CD14-positive monocyte (primary cell): Measurements from ENCODE around the gene OXT. TPM values are rescaled to one million over a fixed set of nuclear protein-coding genes. Genes with fewer than 3 reads are reported as not detected.
A peak's percentile ranks its signal among the peaks of the same experiment; 100 is the strongest.

Experiments used
- DNase-seq, 3 donors: peaks; one replicate each; pipeline ENCODE4 v3.0.0-alpha.2; 2011 to 2022
- H2AFZ ChIP-seq: 2 replicates; pipeline ENCODE4 v1.6.0; 2012; ENCODE audit warnings: mild to moderate bottlenecking, low read depth, low read length, inconsistent platforms; ENCODE audit not compliant: insufficient read depth, poor library complexity, severe bottlenecking
- H3K27ac ChIP-seq, 2 donors: 1 replicate in 1 of 2; 2 replicates in 1 of 2; pipeline ENCODE4 v1.5.1; 2012 to 2013; ENCODE audit warnings: low read length in 2 of 2, control low read depth in 1 of 2, inconsistent platforms in 1 of 2, low read depth in 1 of 2, mild to moderate bottlenecking in 1 of 2
- H3K27me3 ChIP-seq, 2 donors: one replicate each; pipeline versions ENCODE4 v1.6.0 to v1.6.1; 2011 to 2013; ENCODE audit warnings: low read length in 2 of 2; ENCODE audit not compliant: control insufficient read depth in 2 of 2, insufficient read depth in 2 of 2
- H3K36me3 ChIP-seq, 2 donors: replicated peaks in 1 of 2; 1 replicate in 1 of 2; 2 replicates in 1 of 2; pipeline versions ENCODE4 v1.5.1 to v1.6.1; 2012 to 2013; ENCODE audit warnings: low read length in 2 of 2, control low read depth in 1 of 2, inconsistent platforms in 1 of 2, mild to moderate bottlenecking in 1 of 2; ENCODE audit not compliant: insufficient read depth in 2 of 2, control insufficient read depth in 1 of 2
- H3K4me1 ChIP-seq, 2 donors: 1 replicate in 1 of 2; 2 replicates in 1 of 2; pipeline versions ENCODE4 v1.5.1 to v1.6.1; 2012 to 2013; ENCODE audit warnings: low read length in 2 of 2, control low read depth in 1 of 2, inconsistent platforms in 1 of 2, mild to moderate bottlenecking in 1 of 2, moderate library complexity in 1 of 2; ENCODE audit not compliant: insufficient read depth in 2 of 2, control insufficient read depth in 1 of 2
- H3K4me2 ChIP-seq: replicated peaks from 2 replicates; pipeline ENCODE3; 2012; ENCODE audit warnings: low read length, moderate library complexity, mild to moderate bottlenecking; ENCODE audit not compliant: poor library complexity, severe bottlenecking; ENCODE audit errors: extremely low read depth
- H3K4me3 ChIP-seq, 3 experiments: fragments of 200-600 bp in 1 of 3; sonication (generic) in 1 of 3; replicated peaks in 1 of 3; 1 replicate in 2 of 3; 2 replicates in 1 of 3; pipeline ENCODE4 v1.5.1; 2011 to 2013; ENCODE audit warnings: low read length in 3 of 3, mild to moderate bottlenecking in 3 of 3, control low read depth in 2 of 3, low read depth in 2 of 3, inconsistent platforms in 1 of 3, moderate library complexity in 1 of 3
- H3K79me2 ChIP-seq: 2 replicates; pipeline ENCODE4 v1.6.0; 2012; ENCODE audit warnings: mild to moderate bottlenecking, control low read depth, inconsistent platforms, low read length, moderate library complexity; ENCODE audit not compliant: insufficient read depth
- H3K9ac ChIP-seq: 2 replicates; pipeline ENCODE4 v1.6.0; 2017; ENCODE audit warnings: low read length, mild to moderate bottlenecking; ENCODE audit not compliant: insufficient read depth, poor library complexity, severe bottlenecking
- H3K9me3 ChIP-seq, 2 donors: replicated peaks in 1 of 2; 1 replicate in 1 of 2; 2 replicates in 1 of 2; pipeline versions ENCODE4 v1.5.1 to v1.6.1; 2012 to 2013; ENCODE audit warnings: low read length in 2 of 2, control low read depth in 1 of 2; ENCODE audit not compliant: control insufficient read depth in 1 of 2, insufficient read depth in 1 of 2
- H4K20me1 ChIP-seq: 2 replicates; pipeline ENCODE4 v1.6.0; 2012; ENCODE audit warnings: mild to moderate bottlenecking, low read length, control low read depth, moderate library complexity; ENCODE audit not compliant: insufficient read depth
- H3K27ac Mint-ChIP-seq, 7 donors: one replicate each; pipeline ENCODE4 v1.8.0; 2020; ENCODE audit warnings: mild to moderate bottlenecking in 7 of 7, mixed read lengths in 7 of 7, moderate library complexity in 6 of 7, inconsistent platforms in 2 of 7
- H3K27me3 Mint-ChIP-seq, 3 donors: one replicate each; pipeline ENCODE4 v1.8.0; 2021 to 2022; ENCODE audit warnings: low read depth in 3 of 3, mild to moderate bottlenecking in 3 of 3, mixed read lengths in 3 of 3, moderate library complexity in 3 of 3, inconsistent platforms in 1 of 3
- H3K36me3 Mint-ChIP-seq, 2 donors: one replicate each; pipeline ENCODE4 v1.8.0; 2020; ENCODE audit warnings: mixed read lengths in 2 of 2, inconsistent platforms in 1 of 2, mild to moderate bottlenecking in 1 of 2
- H3K4me1 Mint-ChIP-seq: one replicate; pipeline ENCODE4 v1.8.0; 2020; ENCODE audit warnings: mild to moderate bottlenecking, mixed read lengths
- H3K4me3 Mint-ChIP-seq, 2 donors: one replicate each; pipeline ENCODE4 v1.8.0; 2020; ENCODE audit warnings: mild to moderate bottlenecking in 2 of 2, mixed read lengths in 2 of 2, moderate library complexity in 1 of 2
- H3K9me3 Mint-ChIP-seq, 7 donors: one replicate each; pipeline ENCODE4 v1.8.0; 2020 to 2022; ENCODE audit warnings: mixed read lengths in 7 of 7, mild to moderate bottlenecking in 6 of 7, moderate library complexity in 6 of 7, inconsistent platforms in 2 of 7
- whole genome bisulfite sequencing: methylation state at CpG from one replicate; pipeline ENCODE4 v1.1.5; 2013; ENCODE audit warnings: missing lambda C conversion rate; ENCODE audit not compliant: insufficient coverage; 5-methylcytosine and 5-hydroxymethylcytosine counted together
- intact Hi-C, 2 donors: fragments of 100-400 bp; cut with micrococcal nuclease; formaldehyde crosslinking; loops; one replicate each; pipeline versions ENCODE4 v1.15.0 to v1.15.1; 2023
- polyA plus RNA-seq, 3 donors: library from polyadenylated mRNA; depleted of rRNA in 1 of 3; unstranded in 2 of 3; stranded (reverse) in 1 of 3; fragments of 300-500 nt in 2 of 3; fragments of >200 nt in 1 of 3; fragmentation: Illumina TruSeq in 2 of 3; gene quantifications; 1 replicate in 2 of 3; 2 replicates in 1 of 3; pipeline ENCODE4 v1.2.3, GENCODE V29; 2012 to 2021
- TF ChIP-seq, protein P1 (sequence below): fragments of 200-600 bp; IDR thresholded peaks from one replicate; pipeline ENCODE4 v1.8.0; 2022; ENCODE audit warnings: antibody characterized with exemption, mild to moderate bottlenecking

Gene OXT
- polyA plus RNA-seq, 3 donors = not detected

DNA sequence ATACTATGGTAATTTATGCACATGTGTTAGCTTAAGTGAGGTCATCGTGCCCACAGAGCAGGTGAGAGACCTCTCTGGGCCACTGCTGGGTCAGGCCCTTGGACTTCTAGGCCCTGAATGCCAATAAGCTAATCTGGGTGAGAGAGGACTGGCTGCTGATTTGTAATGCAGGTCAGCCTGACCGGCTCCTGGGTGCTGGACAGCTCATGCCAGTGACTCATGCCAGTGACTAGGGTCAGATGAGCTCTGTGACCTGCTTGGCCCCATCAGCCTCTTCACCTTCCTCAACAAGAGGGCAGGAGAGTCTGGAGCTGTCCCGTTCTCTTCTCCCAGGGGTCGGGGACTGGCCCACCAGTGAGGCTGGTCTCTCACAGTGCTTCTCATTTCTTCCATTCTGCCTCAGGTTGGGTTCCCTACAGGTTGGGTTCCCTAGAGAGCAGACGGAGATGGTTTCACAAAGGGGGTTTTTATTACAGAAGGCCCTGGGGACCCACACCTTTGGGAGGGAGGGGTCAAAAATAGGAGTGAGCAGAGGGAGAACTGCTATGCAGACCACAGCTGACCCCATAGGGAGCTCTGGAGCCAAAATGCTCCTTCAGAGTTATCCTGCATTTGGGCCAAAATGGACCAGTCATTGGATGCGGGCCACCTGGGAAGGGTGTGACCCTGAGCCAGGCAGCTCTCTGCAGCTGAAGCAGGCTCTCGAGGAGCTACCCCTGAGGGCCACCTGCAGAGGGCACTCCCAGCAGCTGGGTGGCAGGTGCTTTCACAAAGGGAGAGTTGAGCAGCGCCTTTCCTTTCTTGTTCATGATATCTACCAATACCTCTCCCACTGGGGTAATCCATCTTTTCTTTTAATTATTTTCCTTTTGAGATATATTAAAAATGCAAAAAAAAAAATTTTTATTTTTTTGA is 2.2 kb upstream of the OXT start:
- Histone ChIP-seq H3K27me3 (peaks cover 11 to 32% of the 10 kb centered on the region in 2 donors), H3K36me3 (no peaks in the 10 kb centered on the region), H3K4me2 (no peak overlapping the region), H3K27ac (no peak overlapping the region), H4K20me1 (no peaks in the 10 kb centered on the region), H3K4me1 (peaks cover 8 to 15% of the 10 kb centered on the region in 2 donors), H3K4me3 (no peak overlapping the region), H2AFZ (no peak overlapping the region), H3K9me3 (no peaks in the 10 kb centered on the region), H3K9ac (no peak overlapping the region), H3K79me2 (no peaks in the 10 kb centered on the region)
- Mint-ChIP-seq H3K4me3 (no peak overlapping the region), H3K27me3 (peaks cover 25 to 56% (median 42%) of the 10 kb centered on the region in 3 donors), H3K9me3 (peaks cover 3 to 14% (median 10%) of the 10 kb centered on the region in 7 donors), H3K36me3 (peaks cover 0 to 5% of the 10 kb centered on the region in 2 donors), H3K27ac (no peak overlapping the region), H3K4me1 (peaks cover 12% of the 10 kb centered on the region)
- DNase-seq = peak in 1 of 3 donors; percentile 38
- 88% methylated on average over 5 of the region's 8 CpGs for WGBS
- TF ChIP-seq, protein P1, sequence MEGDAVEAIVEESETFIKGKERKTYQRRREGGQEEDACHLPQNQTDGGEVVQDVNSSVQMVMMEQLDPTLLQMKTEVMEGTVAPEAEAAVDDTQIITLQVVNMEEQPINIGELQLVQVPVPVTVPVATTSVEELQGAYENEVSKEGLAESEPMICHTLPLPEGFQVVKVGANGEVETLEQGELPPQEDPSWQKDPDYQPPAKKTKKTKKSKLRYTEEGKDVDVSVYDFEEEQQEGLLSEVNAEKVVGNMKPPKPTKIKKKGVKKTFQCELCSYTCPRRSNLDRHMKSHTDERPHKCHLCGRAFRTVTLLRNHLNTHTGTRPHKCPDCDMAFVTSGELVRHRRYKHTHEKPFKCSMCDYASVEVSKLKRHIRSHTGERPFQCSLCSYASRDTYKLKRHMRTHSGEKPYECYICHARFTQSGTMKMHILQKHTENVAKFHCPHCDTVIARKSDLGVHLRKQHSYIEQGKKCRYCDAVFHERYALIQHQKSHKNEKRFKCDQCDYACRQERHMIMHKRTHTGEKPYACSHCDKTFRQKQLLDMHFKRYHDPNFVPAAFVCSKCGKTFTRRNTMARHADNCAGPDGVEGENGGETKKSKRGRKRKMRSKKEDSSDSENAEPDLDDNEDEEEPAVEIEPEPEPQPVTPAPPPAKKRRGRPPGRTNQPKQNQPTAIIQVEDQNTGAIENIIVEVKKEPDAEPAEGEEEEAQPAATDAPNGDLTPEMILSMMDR = no peak
- intact Hi-C loops = no loop called here

DNA sequence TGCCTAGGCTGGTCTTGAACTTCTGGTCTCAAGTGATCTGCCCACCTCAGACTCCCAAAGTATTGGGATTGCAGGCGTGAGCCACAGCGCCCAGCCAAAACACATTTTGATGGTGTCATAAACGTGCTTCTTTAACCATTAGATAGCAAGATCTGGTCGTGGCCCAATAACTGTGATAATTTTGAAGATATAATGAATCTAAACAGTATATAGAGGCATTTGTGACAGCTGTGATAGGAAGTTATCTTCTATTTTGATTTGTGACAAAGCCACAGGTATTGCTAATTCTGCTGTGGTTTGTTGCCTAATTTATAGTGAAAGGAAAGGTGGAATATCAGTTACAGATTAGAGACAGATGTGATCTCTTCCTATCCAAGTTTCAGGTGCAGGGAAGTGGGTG is 695 bp upstream of the OXT start:
- H3K9ac ChIP-seq = no peak overlapping the region
- no peaks in the 10 kb centered on the region for H3K79me2 ChIP-seq
- intact Hi-C loops = no loop called here
- H3K9me3 Mint-ChIP-seq = peaks cover 3 to 14% (median 10%) of the 10 kb centered on the region in 7 donors
- DNase-seq = no peak
- no peaks in the 10 kb centered on the region for H3K9me3 ChIP-seq
- H3K4me3 Mint-ChIP-seq = peak overlapping the region in 1 of 2 donors; percentile 78
- H3K4me2 ChIP-seq = no peak overlapping the region
- peaks cover 11 to 32% of the 10 kb centered on the region in 2 donors for H3K27me3 ChIP-seq
- H3K27me3 Mint-ChIP-seq = peaks cover 32 to 62% (median 50%) of the 10 kb centered on the region in 3 donors
- H3K36me3 Mint-ChIP-seq = peaks cover 0 to 5% of the 10 kb centered on the region in 2 donors
- H3K36me3 ChIP-seq = no peaks in the 10 kb centered on the region
- peaks cover 13 to 21% of the 10 kb centered on the region in 2 donors for H3K4me1 ChIP-seq
- no peak overlapping the region for H3K27ac ChIP-seq
- TF ChIP-seq, protein P1 = no peak
- no peak overlapping the region for H3K27ac Mint-ChIP-seq
- no CpG with 5 or more reads among the region's 4 CpGs for WGBS
- H3K4me3 ChIP-seq = no peak overlapping the region
- H4K20me1 ChIP-seq = no peaks in the 10 kb centered on the region
- H2AFZ ChIP-seq = no peak overlapping the region
- H3K4me1 Mint-ChIP-seq = peaks cover 19% of the 10 kb centered on the region
